ENCODE measurements around the gene C9orf43.

C9orf43 gene

DNA sequence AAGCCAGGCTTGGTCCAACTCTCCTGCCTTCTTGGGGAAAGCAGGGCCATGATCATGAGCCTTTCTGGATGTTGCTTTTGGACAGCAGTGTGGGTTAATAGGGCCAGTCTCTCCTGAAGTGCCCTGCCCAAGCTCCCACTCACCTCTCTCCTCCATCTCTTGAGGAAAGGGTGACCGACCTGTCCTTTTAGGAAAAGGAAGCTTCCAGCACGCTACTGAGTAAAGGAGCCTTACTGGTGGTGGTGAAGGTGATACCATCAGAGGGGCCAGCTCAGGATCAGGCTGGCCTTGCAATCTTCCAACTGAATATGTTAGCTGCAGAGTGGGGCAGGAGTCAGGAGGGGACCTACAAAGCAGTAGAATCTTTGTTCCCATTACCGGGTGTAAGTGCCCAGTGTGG is 50.7 kb downstream of the C9orf43 start:
- Histone ChIP-seq H3K4me2 (no peak overlapping the region), H4K20me1 (no peaks in the 10 kb centered on the region), H3K36me3 (no peaks in the 10 kb centered on the region), H3K9me3 (replicated peaks in 1 of 11) (no peaks in the 10 kb centered on the region), H3K27ac (no peak overlapping the region), H3K9ac (no peak overlapping the region), H3K4me1 (peaks cover 0 to 19% (median 0%) of the 10 kb centered on the region in 10 experiments; a peak in 6 of 20 replicates), H3K4me3 (no peak overlapping the region), H3K27me3 (no peaks in the 10 kb centered on the region)
- TF ChIP-seq Cebpa-rat (IDR thresholded peaks at IDR 0.05), result no peak

DNA sequence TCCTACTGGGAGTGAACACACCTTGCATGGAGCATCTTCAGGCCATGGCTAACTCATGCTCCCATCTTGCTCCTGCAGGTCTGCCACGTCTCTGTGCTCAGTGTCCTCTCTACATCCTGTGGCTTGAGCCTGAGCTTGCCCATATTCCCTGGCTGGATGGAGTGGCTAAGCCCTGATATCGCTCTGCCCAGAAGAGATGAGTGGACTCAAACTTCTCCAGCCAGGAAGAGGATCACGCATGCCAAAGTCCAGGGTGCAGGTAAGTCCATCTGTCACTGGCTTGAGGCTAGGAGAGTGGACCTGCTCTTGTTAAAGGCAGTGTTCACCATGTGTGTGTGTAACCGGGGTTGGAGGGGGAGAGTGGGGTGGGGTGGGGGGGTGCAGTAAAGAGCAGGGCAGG is 51.4 kb downstream of the C9orf43 start:
- peaks cover 0 to 14% (median 0%) of the 10 kb centered on the region in 10 experiments; a peak in 6 of 20 replicates for H3K4me1 ChIP-seq
- no peak overlapping the region for H3K4me2 ChIP-seq
- no peaks in the 10 kb centered on the region for H3K36me3 ChIP-seq
- TF ChIP-seq Cebpa-rat (IDR thresholded peaks at IDR 0.05), result no peak
- no peaks in the 10 kb centered on the region for H4K20me1 ChIP-seq
- no peak overlapping the region for H3K27ac ChIP-seq
- no peak overlapping the region for H3K4me3 ChIP-seq
- peaks cover 0 to 4% (median 1%) of the 10 kb centered on the region in 11 experiments; a peak in 8 of 22 replicates for H3K9me3 ChIP-seq (replicated peaks in 1 of 11)
- H3K27me3 ChIP-seq, result no peaks in the 10 kb centered on the region
- H3K9ac ChIP-seq, result no peak overlapping the region

DNA sequence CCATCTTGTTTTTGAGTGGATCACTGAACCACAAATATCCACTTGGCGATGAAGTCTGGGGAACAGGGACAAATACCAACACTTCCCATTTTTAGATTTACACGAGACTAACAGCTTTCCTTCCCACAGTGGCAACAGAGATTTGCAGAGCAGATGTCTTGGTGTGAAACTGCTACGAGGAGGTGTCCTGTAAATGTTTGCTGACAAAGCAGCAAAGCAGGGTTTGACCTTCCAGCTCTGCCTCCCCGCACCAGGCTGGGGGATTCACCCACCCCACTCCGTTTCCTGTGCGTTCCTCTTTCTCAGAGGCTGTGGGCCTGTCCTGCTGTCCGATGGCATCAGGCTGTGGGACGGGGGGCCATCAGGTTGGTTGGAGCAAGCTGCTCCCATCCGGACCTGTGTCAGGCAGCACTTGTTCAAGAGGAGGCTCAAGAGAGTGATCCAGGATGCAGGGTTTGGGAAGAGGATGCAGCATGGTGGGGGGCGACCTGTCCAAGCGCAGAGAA is 52.3 kb downstream of the C9orf43 start:
- no peaks in the 10 kb centered on the region for H3K27me3 ChIP-seq
- no peak overlapping the region for H3K27ac ChIP-seq
- H3K9ac ChIP-seq, result no peak overlapping the region
- no peak for TF ChIP-seq Cebpa-rat (IDR thresholded peaks at IDR 0.05)
- H3K36me3 ChIP-seq, result no peaks in the 10 kb centered on the region
- H3K4me1 ChIP-seq, result peaks cover 0 to 10% (median 0%) of the 10 kb centered on the region in 10 experiments; a peak in 6 of 20 replicates
- no peaks in the 10 kb centered on the region for H4K20me1 ChIP-seq
- H3K4me3 ChIP-seq, result no peak overlapping the region
- H3K4me2 ChIP-seq, result peak overlapping the region in 3 of 11 experiments; percentile 7 to 33 (median 30); a peak in 6 of 22 replicates
- H3K9me3 ChIP-seq (replicated peaks in 1 of 11), result peaks cover 8 to 12% (median 9%) of the 10 kb centered on the region in 11 experiments; a peak in 19 of 22 replicates

DNA sequence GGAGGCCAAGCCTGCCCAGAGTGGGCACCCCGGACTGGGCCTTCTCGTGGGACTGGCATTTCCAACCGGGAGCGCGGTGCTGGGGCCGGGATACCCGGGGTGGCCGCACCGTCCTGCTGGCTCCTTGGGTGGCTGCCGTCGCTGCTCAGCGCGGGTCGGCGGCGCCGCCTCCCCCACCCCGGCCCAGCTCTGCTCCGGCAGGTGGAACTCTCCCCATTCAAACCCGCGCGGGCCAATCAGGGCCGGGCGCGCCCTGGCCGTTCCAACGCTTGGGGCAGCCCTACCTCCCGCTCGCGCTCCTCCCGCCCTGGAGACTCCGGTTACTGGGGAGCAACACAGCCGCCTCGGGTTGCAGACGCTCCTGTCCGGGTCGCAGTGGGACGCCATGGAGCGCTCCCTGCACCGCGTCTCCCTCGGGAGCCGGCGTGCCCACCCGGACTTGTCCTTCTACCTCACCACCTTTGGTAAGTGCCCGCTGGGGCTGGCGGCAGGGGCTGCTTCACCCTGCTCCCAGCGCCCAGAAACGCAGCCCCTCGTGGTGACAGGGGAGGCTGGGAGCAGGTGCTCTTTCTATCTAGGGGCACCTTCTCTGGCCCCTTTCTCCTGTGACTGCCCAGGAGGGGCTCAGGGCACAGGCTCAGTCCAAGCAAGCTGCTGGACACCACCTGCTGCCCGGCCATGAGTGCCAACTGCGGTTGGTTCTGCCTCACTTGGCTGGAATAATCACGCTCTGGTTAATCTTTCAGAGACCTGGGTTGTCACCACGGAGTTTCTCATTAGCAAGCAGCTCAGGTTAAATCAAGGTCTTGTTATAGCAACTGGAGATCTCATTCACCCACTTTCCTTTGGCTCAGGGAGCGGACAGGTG is 53.1 kb downstream of the C9orf43 start, which contains the start of gene RGS3:
TSS of gene RGS3 (plus strand) at position 310 of the 868 bp plus-strand sequence. CDS start at position 386, 76 bp downstream.
- no peak within 1 kb of the TSS for H3K4me3 ChIP-seq
- H3K27ac ChIP-seq, result no peak within 1 kb of the TSS
- peaks cover 0 to 10% (median 0%) of the 10 kb centered on the region in 10 experiments; a peak in 6 of 20 replicates for H3K4me1 ChIP-seq
- H3K4me2 ChIP-seq, result peak within 1 kb of the TSS in 3 of 11 experiments; percentile 7 to 33 (median 30); a peak in 6 of 22 replicates
- no peaks in the 10 kb centered on the region for H3K27me3 ChIP-seq
- H3K36me3 ChIP-seq, result no peaks in the 10 kb centered on the region
- peaks cover 9 to 14% (median 10%) of the 10 kb centered on the region in 11 experiments; a peak in 19 of 22 replicates for H3K9me3 ChIP-seq (replicated peaks in 1 of 11)
- no peaks in the 10 kb centered on the region for H4K20me1 ChIP-seq
- TF ChIP-seq Cebpa-rat (IDR thresholded peaks at IDR 0.05), result no peak
- no peak within 1 kb of the TSS for H3K9ac ChIP-seq

DNA sequence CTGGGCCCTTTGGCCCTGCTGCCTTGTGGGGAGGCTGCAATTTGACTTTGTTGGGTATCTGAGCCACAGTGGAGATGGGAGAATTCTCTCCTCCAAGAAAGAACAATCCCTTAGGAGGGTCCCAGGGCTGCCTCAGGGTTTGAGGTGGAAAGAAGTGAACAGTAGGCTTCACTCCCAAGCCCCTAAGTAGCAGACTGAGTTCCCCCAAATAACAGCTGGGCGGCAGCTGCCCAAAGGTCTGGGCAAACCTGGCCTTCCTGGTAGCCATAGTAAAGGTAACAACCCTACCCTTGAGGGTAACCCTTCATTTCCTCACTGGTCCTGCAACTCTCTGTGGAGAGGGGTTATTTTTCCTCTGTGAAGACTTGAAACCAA is 53.7 kb downstream of the C9orf43 start:
- Histone ChIP-seq H3K4me2 (no peak overlapping the region), H3K4me3 (no peak overlapping the region), H3K27ac (no peak overlapping the region), H3K36me3 (no peaks in the 10 kb centered on the region), H3K27me3 (no peaks in the 10 kb centered on the region), H3K9me3 (replicated peaks in 1 of 11) (peaks cover 9 to 14% (median 10%) of the 10 kb centered on the region in 11 experiments; a peak in 19 of 22 replicates), H3K4me1 (peaks cover 0 to 10% (median 0%) of the 10 kb centered on the region in 10 experiments; a peak in 6 of 20 replicates), H4K20me1 (no peaks in the 10 kb centered on the region), H3K9ac (no peak overlapping the region)
- TF ChIP-seq Cebpa-rat (IDR thresholded peaks at IDR 0.05), result no peak

DNA sequence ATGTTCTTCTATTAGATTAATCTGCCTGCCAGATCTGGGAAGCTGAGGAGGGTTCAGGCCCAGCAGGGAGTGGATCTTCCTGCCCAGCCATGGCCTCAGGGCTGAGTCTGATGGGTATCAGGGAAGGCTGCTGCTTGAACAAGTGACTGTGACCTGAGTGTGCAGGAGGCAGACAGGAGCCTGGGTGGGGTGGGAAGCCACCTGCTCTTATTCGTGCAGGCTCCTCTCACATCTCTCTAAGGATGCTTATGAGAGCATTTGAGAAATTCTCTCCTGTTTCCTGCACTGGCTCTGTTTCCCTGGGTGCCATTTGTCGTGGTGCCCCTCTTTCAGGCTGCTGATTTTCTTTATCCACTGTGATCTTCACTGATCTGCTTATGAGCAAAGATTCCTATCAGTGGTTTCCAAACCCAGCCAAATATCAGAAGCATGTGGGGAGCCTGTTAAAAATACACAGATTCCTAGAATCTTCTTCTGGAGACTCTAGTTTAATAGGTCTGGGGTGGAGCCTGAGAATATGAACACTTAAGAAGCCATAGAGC is 55.1 kb downstream of the C9orf43 start:
- TF ChIP-seq Cebpa-rat (IDR thresholded peaks at IDR 0.05), result no peak
- Histone ChIP-seq H3K4me2 (no peak overlapping the region), H3K36me3 (no peaks in the 10 kb centered on the region), H3K4me3 (no peak overlapping the region), H3K9me3 (replicated peaks in 1 of 11) (peaks cover 9 to 14% (median 10%) of the 10 kb centered on the region in 11 experiments; a peak in 19 of 22 replicates), H3K4me1 (peaks cover 0 to 10% (median 0%) of the 10 kb centered on the region in 10 experiments; a peak in 6 of 20 replicates), H3K27ac (no peak overlapping the region), H3K9ac (no peak overlapping the region), H3K27me3 (no peaks in the 10 kb centered on the region), H4K20me1 (no peaks in the 10 kb centered on the region)

DNA sequence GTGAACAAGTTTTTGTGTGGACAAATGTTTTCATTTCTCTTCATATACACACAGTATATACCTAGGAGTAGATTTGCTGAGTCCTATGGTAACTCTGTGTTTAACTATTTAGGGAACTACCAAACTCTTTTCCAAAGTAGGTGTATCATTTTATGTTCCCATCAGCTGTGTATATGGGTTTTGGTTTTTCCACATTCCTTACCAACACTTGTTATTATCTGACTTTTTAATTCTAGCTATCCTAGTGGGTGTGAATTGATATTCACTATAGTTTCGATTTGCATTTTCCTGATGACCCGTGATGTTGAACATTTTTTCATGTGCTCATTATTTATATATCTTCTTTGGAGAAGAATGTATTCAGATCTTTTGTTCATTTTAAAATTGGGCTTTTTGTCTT is 56.6 kb downstream of the C9orf43 start:
- Histone ChIP-seq H3K9me3 (replicated peaks in 1 of 11) (peaks cover 9 to 14% (median 10%) of the 10 kb centered on the region in 11 experiments; a peak in 19 of 22 replicates), H3K27ac (no peak overlapping the region), H3K4me2 (no peak overlapping the region), H3K36me3 (no peaks in the 10 kb centered on the region), H3K27me3 (no peaks in the 10 kb centered on the region), H3K4me1 (peaks cover 0 to 10% (median 0%) of the 10 kb centered on the region in 10 experiments; a peak in 6 of 20 replicates), H3K4me3 (no peak overlapping the region), H3K9ac (no peak overlapping the region), H4K20me1 (no peaks in the 10 kb centered on the region)
- no peak for TF ChIP-seq Cebpa-rat (IDR thresholded peaks at IDR 0.05)

DNA sequence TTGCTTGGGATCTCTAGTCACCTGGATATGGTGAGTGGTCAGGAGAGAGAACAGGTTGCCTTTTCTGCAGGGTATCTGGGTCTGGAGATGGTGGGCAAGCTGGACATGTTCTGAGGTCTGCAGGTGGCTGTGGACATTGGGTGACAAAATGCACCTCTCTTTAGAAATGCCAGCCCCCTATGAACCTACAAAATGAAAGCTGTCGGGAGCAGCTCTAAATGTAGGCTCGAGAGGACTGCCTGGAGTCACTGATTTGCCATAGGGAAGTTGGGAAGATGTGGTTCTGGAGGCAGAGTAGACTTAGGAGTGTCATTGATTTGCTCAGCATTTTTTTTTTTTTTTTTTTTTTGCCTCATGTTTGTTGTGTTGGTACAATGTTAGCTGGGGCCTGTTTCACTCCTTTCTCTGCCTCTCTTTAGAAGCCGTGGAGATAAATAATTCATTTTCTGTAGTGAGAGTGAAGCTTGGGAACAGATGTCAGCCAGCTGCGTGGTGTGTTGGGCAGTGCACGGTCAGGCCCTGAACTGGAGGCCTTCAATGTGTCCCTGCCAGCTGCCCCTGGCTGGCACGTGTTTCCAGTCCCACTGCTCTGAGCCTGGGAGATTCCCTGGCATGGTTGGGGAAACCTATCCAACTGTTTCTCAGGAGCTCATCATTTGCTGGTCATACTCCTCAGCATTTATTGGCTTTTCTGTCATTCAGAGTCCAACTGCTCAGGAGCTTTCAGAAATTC is 58.3 kb downstream of the C9orf43 start:
- Histone ChIP-seq H3K4me3 (no peak overlapping the region), H3K4me2 (no peak overlapping the region), H3K9me3 (replicated peaks in 1 of 11) (peaks cover 9 to 14% (median 10%) of the 10 kb centered on the region in 11 experiments; a peak in 19 of 22 replicates), H4K20me1 (no peaks in the 10 kb centered on the region), H3K9ac (no peak overlapping the region), H3K36me3 (no peaks in the 10 kb centered on the region), H3K27me3 (no peaks in the 10 kb centered on the region), H3K4me1 (no peaks in the 10 kb centered on the region), H3K27ac (no peak overlapping the region)
- no peak for TF ChIP-seq Cebpa-rat (IDR thresholded peaks at IDR 0.05)

All from BLaER1 treated with 17β-estradiol and CSF1 and Interleukin-3, amounts not matched to agents 10 nM and 100 nM (cell line).